Hepatocyte (in vitro differentiated cells): ENCODE results near the gene MCCD1. TPM values are rescaled to one million over a fixed set of nuclear protein-coding genes. Genes with fewer than 3 reads are reported as not detected.

Source experiments
- DNase-seq: peaks from one replicate; pipeline ENCODE4 v3.0.0-alpha.2; 2016; ENCODE audit warnings: low spot score
- H2AFZ ChIP-seq: fragments of 200-600 bp; sonication (generic); 2 replicates; pipeline ENCODE4 v1.6.0; 2016; ENCODE audit warnings: antibody characterized with exemption, mild to moderate bottlenecking
- H3K27ac ChIP-seq: fragments of 200-600 bp; sonication (generic); 2 replicates; pipeline ENCODE4 v1.5.1; 2016; ENCODE audit warnings: mild to moderate bottlenecking
- H3K27me3 ChIP-seq: fragments of 200-600 bp; sonication (generic); 2 replicates; pipeline ENCODE4 v1.6.1; 2016
- H3K36me3 ChIP-seq: fragments of 200-600 bp; sonication (generic); replicated peaks from 2 replicates; pipeline ENCODE4 v1.5.1; 2016; ENCODE audit warnings: low read depth; ENCODE audit not compliant: insufficient read depth
- H3K4me1 ChIP-seq: fragments of 200-600 bp; sonication (generic); 2 replicates; pipeline ENCODE4 v1.5.1; 2016; ENCODE audit warnings: mild to moderate bottlenecking, moderate library complexity; ENCODE audit not compliant: insufficient read depth
- H3K4me2 ChIP-seq: fragments of 200-600 bp; sonication (generic); 2 replicates; pipeline ENCODE4 v1.6.0; 2016
- H3K4me3 ChIP-seq: fragments of 200-600 bp; sonication (generic); 2 replicates; pipeline ENCODE4 v1.5.1; 2016; ENCODE audit warnings: mild to moderate bottlenecking
- H3K79me2 ChIP-seq: fragments of 200-600 bp; sonication (generic); 2 replicates; pipeline ENCODE4 v1.6.0; 2017; ENCODE audit warnings: mild to moderate bottlenecking
- H3K9me2 ChIP-seq: fragments of 200-600 bp; sonication (generic); replicated peaks from 2 replicates; pipeline ENCODE4 v1.6.0; 2017; ENCODE audit warnings: mild to moderate bottlenecking; ENCODE audit not compliant: insufficient read depth
- H3K9me3 ChIP-seq: fragments of 200-600 bp; sonication (generic); 2 replicates; pipeline ENCODE4 v1.5.1; 2016; ENCODE audit warnings: low read depth, mild to moderate bottlenecking
- H4K20me1 ChIP-seq: fragments of 200-600 bp; sonication (generic); 2 replicates; pipeline ENCODE4 v1.6.0; 2016; ENCODE audit warnings: mild to moderate bottlenecking; ENCODE audit not compliant: insufficient read depth, poor library complexity, severe bottlenecking
- EZH2 ChIP-seq: fragments of 200-600 bp; sonication (generic); IDR thresholded peaks from 2 replicates; pipeline ENCODE4 v1.6.1; 2016; ENCODE audit warnings: antibody characterized with exemption, mild to moderate bottlenecking, borderline replicate concordance
- EZH2phosphoT487 ChIP-seq: fragments of 200-600 bp; sonication (generic); IDR thresholded peaks from one replicate; pipeline ENCODE4 v1.6.1; 2018; ENCODE audit warnings: antibody characterized with exemption, mild to moderate bottlenecking, low read depth, moderate library complexity; ENCODE audit not compliant: unreplicated experiment, severe bottlenecking
- WGBS: methylation state at CpG from one replicate; pipeline ENCODE4 v1.1.6; 2016; ENCODE audit warnings: low lambda C conversion rate; ENCODE audit errors: missing lambda C conversion rate; 5-methylcytosine and 5-hydroxymethylcytosine counted together
- polyA plus RNA-seq: library from polyadenylated mRNA; unstranded; fragments of >200 nt; fragmentation: Nextera tagmentation; extraction: Ambion mirVana; gene quantifications from 2 replicates; pipeline ENCODE4 v1.2.1, GENCODE V29; 2016
- total RNA-seq: library from RNA; depleted of rRNA; stranded (reverse); fragments of >200 nt; gene quantifications from 2 replicates; pipeline ENCODE4 v1.2.3, GENCODE V29; 2014
- TF ChIP-seq, protein P1 (sequence below): fragments of 200-600 bp; sonication (generic); IDR thresholded peaks from 2 replicates; pipeline ENCODE4 v1.5.1; 2016; ENCODE audit warnings: antibody characterized with exemption, mild to moderate bottlenecking; ENCODE audit not compliant: poor library complexity

Gene MCCD1
- total and polyA plus RNA-seq, 2 experiments from 2014 or later = 0.47 to 2.0 TPM

DNA sequence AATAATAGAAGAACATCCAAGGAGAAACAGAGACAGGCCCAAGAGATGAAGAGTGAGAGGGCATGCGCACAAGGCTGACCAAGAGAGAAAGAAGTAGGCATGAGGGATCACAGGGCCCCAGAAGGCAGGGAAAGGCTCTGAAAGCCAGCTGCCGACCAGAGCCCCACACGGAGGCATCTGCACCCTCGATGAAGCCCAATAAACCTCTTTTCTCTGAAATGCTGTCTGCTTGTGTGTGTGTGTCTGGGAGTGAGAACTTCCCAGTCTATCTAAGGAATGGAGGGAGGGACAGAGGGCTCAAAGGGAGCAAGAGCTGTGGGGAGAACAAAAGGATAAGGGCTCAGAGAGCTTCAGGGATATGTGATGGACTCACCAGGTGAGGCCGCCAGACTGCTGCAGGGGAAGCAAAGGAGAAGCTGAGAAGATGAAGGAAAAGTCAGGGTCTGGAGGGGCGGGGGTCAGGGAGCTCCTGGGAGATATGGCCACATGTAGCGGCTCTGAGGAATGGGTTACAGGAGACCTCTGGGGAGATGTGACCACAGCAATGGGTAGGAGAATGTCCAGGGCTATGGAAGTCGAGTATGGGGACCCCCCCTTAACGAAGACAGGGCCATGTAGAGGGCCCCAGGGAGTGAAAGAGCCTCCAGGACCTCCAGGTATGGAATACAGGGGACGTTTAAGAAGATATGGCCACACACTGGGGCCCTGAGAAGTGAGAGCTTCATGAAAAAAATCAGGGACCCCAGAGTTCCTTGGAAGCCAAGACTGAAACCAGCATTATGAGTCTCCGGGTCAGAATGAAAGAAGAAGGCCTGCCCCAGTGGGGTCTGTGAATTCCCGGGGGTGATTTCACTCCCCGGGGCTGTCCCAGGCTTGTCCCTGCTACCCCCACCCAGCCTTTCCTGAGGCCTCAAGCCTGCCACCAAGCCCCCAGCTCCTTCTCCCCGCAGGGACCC, 45.6 kb downstream of the MCCD1 start:
- Histone ChIP-seq H3K4me3 (no peak overlapping the region), H2AFZ (no peak overlapping the region), H3K4me2 (no peak overlapping the region), H3K4me1 (no peaks in the 10 kb centered on the region), H3K36me3 (no peaks in the 10 kb centered on the region), H3K27ac (no peak overlapping the region), H3K9me3 (no peaks in the 10 kb centered on the region), H4K20me1 (no peaks in the 10 kb centered on the region), H3K79me2 (no peaks in the 10 kb centered on the region), H3K9me2 (no peaks in the 10 kb centered on the region), H3K27me3 (no peaks in the 10 kb centered on the region)
- no peak for DNase-seq
- 83% methylated on average over 14 of the region's 14 CpGs for WGBS
- no peak for TF ChIP-seq EZH2
- TF ChIP-seq, protein P1, sequence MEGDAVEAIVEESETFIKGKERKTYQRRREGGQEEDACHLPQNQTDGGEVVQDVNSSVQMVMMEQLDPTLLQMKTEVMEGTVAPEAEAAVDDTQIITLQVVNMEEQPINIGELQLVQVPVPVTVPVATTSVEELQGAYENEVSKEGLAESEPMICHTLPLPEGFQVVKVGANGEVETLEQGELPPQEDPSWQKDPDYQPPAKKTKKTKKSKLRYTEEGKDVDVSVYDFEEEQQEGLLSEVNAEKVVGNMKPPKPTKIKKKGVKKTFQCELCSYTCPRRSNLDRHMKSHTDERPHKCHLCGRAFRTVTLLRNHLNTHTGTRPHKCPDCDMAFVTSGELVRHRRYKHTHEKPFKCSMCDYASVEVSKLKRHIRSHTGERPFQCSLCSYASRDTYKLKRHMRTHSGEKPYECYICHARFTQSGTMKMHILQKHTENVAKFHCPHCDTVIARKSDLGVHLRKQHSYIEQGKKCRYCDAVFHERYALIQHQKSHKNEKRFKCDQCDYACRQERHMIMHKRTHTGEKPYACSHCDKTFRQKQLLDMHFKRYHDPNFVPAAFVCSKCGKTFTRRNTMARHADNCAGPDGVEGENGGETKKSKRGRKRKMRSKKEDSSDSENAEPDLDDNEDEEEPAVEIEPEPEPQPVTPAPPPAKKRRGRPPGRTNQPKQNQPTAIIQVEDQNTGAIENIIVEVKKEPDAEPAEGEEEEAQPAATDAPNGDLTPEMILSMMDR = no peak
- TF ChIP-seq EZH2phosphoT487 = no peak

DNA sequence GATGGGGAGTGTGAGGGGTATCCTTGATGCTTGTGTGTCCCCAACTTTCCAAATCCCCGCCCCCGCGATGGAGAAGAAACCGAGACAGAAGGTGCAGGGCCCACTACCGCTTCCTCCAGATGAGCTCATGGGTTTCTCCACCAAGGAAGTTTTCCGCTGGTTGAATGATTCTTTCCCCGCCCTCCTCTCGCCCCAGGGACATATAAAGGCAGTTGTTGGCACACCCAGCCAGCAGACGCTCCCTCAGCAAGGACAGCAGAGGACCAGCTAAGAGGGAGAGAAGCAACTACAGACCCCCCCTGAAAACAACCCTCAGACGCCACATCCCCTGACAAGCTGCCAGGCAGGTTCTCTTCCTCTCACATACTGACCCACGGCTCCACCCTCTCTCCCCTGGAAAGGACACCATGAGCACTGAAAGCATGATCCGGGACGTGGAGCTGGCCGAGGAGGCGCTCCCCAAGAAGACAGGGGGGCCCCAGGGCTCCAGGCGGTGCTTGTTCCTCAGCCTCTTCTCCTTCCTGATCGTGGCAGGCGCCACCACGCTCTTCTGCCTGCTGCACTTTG, 46.7 kb downstream of the MCCD1 start, which contains the start of gene TNF:
TSS of gene TNF (plus strand) at position 231 of the 567 bp plus-strand sequence. CDS start at position 408, 177 bp downstream.
- no peak within 1 kb of the TSS for H3K27ac ChIP-seq
- no peaks in the 10 kb centered on the region for H3K36me3 ChIP-seq
- H3K4me2 ChIP-seq = no peak within 1 kb of the TSS
- no peaks in the 10 kb centered on the region for H3K9me2 ChIP-seq
- H3K9me3 ChIP-seq = no peaks in the 10 kb centered on the region
- no peak within 1 kb of the TSS for H2AFZ ChIP-seq
- H3K4me1 ChIP-seq = no peaks in the 10 kb centered on the region
- no peaks in the 10 kb centered on the region for H4K20me1 ChIP-seq
- TF ChIP-seq, protein P1 = no peak
- TF ChIP-seq EZH2phosphoT487 (no peak), EZH2 (no peak)
- WGBS = 85% methylated on average over 19 of the region's 19 CpGs
- H3K27me3 ChIP-seq = no peaks in the 10 kb centered on the region
- no peak within 1 kb of the TSS for H3K4me3 ChIP-seq
- no peaks in the 10 kb centered on the region for H3K79me2 ChIP-seq
- no peak for DNase-seq

DNA sequence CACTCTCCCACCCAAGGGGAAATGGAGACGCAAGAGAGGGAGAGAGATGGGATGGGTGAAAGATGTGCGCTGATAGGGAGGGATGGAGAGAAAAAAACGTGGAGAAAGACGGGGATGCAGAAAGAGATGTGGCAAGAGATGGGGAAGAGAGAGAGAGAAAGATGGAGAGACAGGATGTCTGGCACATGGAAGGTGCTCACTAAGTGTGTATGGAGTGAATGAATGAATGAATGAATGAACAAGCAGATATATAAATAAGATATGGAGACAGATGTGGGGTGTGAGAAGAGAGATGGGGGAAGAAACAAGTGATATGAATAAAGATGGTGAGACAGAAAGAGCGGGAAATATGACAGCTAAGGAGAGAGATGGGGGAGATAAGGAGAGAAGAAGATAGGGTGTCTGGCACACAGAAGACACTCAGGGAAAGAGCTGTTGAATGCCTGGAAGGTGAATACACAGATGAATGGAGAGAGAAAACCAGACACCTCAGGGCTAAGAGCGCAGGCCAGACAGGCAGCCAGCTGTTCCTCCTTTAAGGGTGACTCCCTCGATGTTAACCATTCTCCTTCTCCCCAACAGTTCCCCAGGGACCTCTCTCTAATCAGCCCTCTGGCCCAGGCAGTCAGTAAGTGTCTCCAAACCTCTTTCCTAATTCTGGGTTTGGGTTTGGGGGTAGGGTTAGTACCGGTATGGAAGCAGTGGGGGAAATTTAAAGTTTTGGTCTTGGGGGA, 47.4 kb downstream of the MCCD1 start:
- WGBS = 68% methylated on average over 8 of the region's 8 CpGs
- Histone ChIP-seq H3K9me3 (no peaks in the 10 kb centered on the region), H3K79me2 (no peaks in the 10 kb centered on the region), H3K27me3 (no peaks in the 10 kb centered on the region), H3K9me2 (no peaks in the 10 kb centered on the region), H4K20me1 (no peaks in the 10 kb centered on the region), H2AFZ (no peak overlapping the region), H3K36me3 (no peaks in the 10 kb centered on the region), H3K4me1 (peaks cover 2% of the 10 kb centered on the region), H3K4me2 (no peak overlapping the region), H3K4me3 (no peak overlapping the region), H3K27ac (no peak overlapping the region)
- DNase-seq = no peak
- TF ChIP-seq EZH2 (no peak), EZH2phosphoT487 (no peak)
- TF ChIP-seq, protein P1 = no peak
